22Rv1 (cell line): ENCODE data around the gene PTPRG.

Experiments used
- ZFX ChIP-seq: fragments of 450-650 bp; IDR thresholded peaks from 2 replicates; pipeline ENCODE4 v1.6.1; 2017; ENCODE audit warnings: antibody characterized with exemption, borderline replicate concordance
- TF ChIP-seq, protein P1 (sequence below): fragments of 450-650 bp; IDR thresholded peaks from 2 replicates; pipeline ENCODE4 v1.5.1; 2017; ENCODE audit warnings: mild to moderate bottlenecking

GRCh38 chr3:62238431-62238830, 677.1 kb downstream of the PTPRG start:
- TF ChIP-seq, protein P1, sequence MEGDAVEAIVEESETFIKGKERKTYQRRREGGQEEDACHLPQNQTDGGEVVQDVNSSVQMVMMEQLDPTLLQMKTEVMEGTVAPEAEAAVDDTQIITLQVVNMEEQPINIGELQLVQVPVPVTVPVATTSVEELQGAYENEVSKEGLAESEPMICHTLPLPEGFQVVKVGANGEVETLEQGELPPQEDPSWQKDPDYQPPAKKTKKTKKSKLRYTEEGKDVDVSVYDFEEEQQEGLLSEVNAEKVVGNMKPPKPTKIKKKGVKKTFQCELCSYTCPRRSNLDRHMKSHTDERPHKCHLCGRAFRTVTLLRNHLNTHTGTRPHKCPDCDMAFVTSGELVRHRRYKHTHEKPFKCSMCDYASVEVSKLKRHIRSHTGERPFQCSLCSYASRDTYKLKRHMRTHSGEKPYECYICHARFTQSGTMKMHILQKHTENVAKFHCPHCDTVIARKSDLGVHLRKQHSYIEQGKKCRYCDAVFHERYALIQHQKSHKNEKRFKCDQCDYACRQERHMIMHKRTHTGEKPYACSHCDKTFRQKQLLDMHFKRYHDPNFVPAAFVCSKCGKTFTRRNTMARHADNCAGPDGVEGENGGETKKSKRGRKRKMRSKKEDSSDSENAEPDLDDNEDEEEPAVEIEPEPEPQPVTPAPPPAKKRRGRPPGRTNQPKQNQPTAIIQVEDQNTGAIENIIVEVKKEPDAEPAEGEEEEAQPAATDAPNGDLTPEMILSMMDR: no peak
- no peak for TF ChIP-seq ZFX
